ENCODE data around the gene FANCD2. TPM values are rescaled to one million over a fixed set of nuclear protein-coding genes. Genes with fewer than 3 reads are reported as not detected.

The FANCD2 gene
- total and polyA plus RNA-seq, 2 donors (not counting 1 experiment from before 2014, with no cell fraction given), result 7.1 to 9.7 TPM

DNA sequence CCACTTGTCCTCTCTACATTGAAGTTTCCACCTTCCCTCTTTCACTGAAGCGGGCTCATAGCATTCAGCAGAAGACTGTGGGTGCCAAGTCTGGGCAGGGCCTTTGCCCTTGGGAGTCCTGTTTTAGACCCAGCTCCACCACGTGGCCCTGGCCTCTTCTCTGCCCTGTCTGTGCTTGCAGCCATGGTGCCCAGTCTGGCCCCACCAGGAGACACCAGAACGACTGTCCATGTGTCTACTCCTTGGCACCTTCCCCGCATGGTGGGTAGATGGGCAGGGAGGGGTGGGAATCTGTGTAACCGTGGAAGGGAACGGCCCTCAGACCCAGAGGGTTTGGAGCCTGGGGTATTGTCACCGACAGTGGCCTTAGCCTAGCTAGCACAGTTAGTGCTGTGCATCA, 21.7 kb upstream of the FANCD2 start:
- Histone ChIP-seq H3K27ac (ENCODE audit: insufficient read depth, low read length) (no peak overlapping the region), H2AFZ (ENCODE audit: low read length) (no peak overlapping the region), H4K20me1 (ENCODE audit: control insufficient read depth, extremely low read depth, insufficient read depth, low read length) (no peaks in the 10 kb centered on the region), H3K4me3 (replicated peaks in 1 of 4; ENCODE audit: control extremely low read depth in 1 of 4, insufficient read depth in 1 of 4, low read depth in 3 of 4, low read length in 4 of 4) (no peak overlapping the region), H3K27me3 (ENCODE audit: control insufficient read depth, insufficient read depth, low read length) (no peaks in the 10 kb centered on the region), H3K9ac (ENCODE audit: insufficient read depth, low read length) (no peak overlapping the region), H3K79me2 (ENCODE audit: control insufficient read depth, insufficient read depth, low read length) (no peaks in the 10 kb centered on the region), H3K36me3 (ENCODE audit: control insufficient read depth, insufficient read depth, low read length) (peaks cover 2% of the 10 kb centered on the region), H3K4me2 (ENCODE audit: extremely low read depth, insufficient read depth, low read length) (no peak overlapping the region), H3K4me1 (ENCODE audit: control insufficient read depth, extremely low read depth, insufficient read depth, low read length) (no peaks in the 10 kb centered on the region), H3K9me3 (ENCODE audit: control insufficient read depth, insufficient read depth, low read depth, low read length) (no peaks in the 10 kb centered on the region)
- no peak for DNase-seq (ENCODE audit: low read depth in 2 of 2)
- no peak for TF ChIP-seq EZH2 (IDR thresholded peaks at IDR 0.05; ENCODE audit: low read length, missing control alignments)
- TF ChIP-seq, protein P1, sequence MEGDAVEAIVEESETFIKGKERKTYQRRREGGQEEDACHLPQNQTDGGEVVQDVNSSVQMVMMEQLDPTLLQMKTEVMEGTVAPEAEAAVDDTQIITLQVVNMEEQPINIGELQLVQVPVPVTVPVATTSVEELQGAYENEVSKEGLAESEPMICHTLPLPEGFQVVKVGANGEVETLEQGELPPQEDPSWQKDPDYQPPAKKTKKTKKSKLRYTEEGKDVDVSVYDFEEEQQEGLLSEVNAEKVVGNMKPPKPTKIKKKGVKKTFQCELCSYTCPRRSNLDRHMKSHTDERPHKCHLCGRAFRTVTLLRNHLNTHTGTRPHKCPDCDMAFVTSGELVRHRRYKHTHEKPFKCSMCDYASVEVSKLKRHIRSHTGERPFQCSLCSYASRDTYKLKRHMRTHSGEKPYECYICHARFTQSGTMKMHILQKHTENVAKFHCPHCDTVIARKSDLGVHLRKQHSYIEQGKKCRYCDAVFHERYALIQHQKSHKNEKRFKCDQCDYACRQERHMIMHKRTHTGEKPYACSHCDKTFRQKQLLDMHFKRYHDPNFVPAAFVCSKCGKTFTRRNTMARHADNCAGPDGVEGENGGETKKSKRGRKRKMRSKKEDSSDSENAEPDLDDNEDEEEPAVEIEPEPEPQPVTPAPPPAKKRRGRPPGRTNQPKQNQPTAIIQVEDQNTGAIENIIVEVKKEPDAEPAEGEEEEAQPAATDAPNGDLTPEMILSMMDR (conservative IDR thresholded peaks at IDR 0.05 in 1 of 2, IDR thresholded peaks at IDR 0.05 in 1 of 2; ENCODE audit: low read depth in 1 of 2, low read length in 2 of 2), result no peak

DNA sequence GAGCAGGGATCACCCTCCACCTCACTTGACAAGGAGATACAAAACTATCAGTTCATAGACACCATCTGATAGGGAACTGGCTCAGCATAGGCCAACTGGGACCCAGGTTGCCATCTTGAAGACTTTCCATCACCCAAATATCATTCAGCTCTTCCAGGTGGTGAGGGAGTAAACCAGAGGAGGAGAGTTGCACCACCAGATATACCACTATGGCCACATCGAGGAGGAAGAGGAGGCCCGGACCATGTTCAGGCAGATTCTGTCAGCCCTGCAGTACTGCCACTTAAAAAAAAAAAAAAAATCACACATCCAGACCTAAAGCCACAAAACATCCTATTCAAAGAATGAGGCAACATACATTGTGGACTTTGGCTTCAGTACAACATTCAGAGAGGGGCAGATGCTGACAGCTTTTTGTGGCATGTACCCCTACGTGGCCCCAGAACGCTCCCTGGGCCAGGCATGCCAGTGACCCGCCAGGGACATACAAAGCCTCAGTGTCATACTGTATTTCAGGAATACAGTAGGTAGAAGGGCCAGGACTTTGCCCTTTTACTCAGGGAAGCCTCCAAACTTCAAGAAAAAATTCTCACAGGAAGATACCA, 21.2 kb upstream of the FANCD2 start:
- Histone ChIP-seq H4K20me1 (ENCODE audit: control insufficient read depth, extremely low read depth, insufficient read depth, low read length) (no peaks in the 10 kb centered on the region), H3K4me2 (ENCODE audit: extremely low read depth, insufficient read depth, low read length) (no peak overlapping the region), H3K79me2 (ENCODE audit: control insufficient read depth, insufficient read depth, low read length) (no peaks in the 10 kb centered on the region), H3K27ac (ENCODE audit: insufficient read depth, low read length) (no peak overlapping the region), H3K27me3 (ENCODE audit: control insufficient read depth, insufficient read depth, low read length) (no peaks in the 10 kb centered on the region), H3K36me3 (ENCODE audit: control insufficient read depth, insufficient read depth, low read length) (peaks cover 2% of the 10 kb centered on the region), H3K4me3 (replicated peaks in 1 of 4; ENCODE audit: control extremely low read depth in 1 of 4, insufficient read depth in 1 of 4, low read depth in 3 of 4, low read length in 4 of 4) (no peak overlapping the region), H3K9ac (ENCODE audit: insufficient read depth, low read length) (no peak overlapping the region), H3K4me1 (ENCODE audit: control insufficient read depth, extremely low read depth, insufficient read depth, low read length) (no peaks in the 10 kb centered on the region), H3K9me3 (ENCODE audit: control insufficient read depth, insufficient read depth, low read depth, low read length) (no peaks in the 10 kb centered on the region), H2AFZ (ENCODE audit: low read length) (no peak overlapping the region)
- DNase-seq (ENCODE audit: low read depth in 2 of 2), result peak in 1 of 2 donors; percentile 26
- TF ChIP-seq EZH2 (IDR thresholded peaks at IDR 0.05; ENCODE audit: low read length, missing control alignments), result no peak
- TF ChIP-seq, protein P1 (conservative IDR thresholded peaks at IDR 0.05 in 1 of 2, IDR thresholded peaks at IDR 0.05 in 1 of 2; ENCODE audit: low read depth in 1 of 2, low read length in 2 of 2), result no peak

DNA sequence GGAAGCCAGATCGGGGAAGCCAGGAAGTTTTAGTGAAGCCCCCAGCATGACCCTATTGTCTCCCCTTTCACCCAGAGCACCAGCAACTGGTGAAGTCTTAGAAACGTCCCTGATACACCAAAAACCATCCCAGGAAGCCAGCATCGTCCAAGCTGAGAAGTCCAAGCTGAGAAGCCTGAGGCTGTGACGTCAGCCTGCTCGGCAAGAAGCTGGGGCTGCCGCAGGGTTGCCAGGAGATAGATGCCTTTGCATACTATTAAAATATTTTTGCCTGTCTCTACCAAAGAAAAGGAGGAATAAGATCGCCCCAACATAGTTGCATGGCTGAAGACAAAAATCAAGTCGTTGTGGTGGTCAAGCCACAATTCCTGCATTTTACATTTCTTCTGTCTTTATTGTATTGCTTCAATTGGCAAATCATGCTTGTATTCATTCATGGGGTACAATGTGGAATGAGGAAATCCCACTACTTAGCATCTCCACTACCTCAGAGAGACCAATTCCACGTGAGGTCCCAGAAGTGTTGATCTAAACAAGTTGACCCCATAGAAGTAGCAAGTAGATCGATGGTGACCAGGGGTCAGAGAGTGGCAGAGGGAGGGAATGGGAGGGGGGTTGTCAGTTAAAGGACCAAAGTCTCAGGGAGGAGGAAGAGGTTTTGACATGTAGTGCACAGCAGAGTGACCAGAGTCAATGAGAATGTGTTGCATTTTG, 20.0 kb upstream of the FANCD2 start:
- Histone ChIP-seq H3K4me3 (replicated peaks in 1 of 4; ENCODE audit: control extremely low read depth in 1 of 4, insufficient read depth in 1 of 4, low read depth in 3 of 4, low read length in 4 of 4) (no peak overlapping the region), H4K20me1 (ENCODE audit: control insufficient read depth, extremely low read depth, insufficient read depth, low read length) (no peaks in the 10 kb centered on the region), H3K79me2 (ENCODE audit: control insufficient read depth, insufficient read depth, low read length) (no peaks in the 10 kb centered on the region), H3K9me3 (ENCODE audit: control insufficient read depth, insufficient read depth, low read depth, low read length) (no peaks in the 10 kb centered on the region), H3K4me2 (ENCODE audit: extremely low read depth, insufficient read depth, low read length) (no peak overlapping the region), H3K27ac (ENCODE audit: insufficient read depth, low read length) (no peak overlapping the region), H2AFZ (ENCODE audit: low read length) (no peak overlapping the region), H3K36me3 (ENCODE audit: control insufficient read depth, insufficient read depth, low read length) (peaks cover 2% of the 10 kb centered on the region), H3K4me1 (ENCODE audit: control insufficient read depth, extremely low read depth, insufficient read depth, low read length) (peaks cover 3% of the 10 kb centered on the region), H3K9ac (ENCODE audit: insufficient read depth, low read length) (no peak overlapping the region), H3K27me3 (ENCODE audit: control insufficient read depth, insufficient read depth, low read length) (no peaks in the 10 kb centered on the region)
- no peak for DNase-seq (ENCODE audit: low read depth in 2 of 2)
- no peak for TF ChIP-seq EZH2 (IDR thresholded peaks at IDR 0.05; ENCODE audit: low read length, missing control alignments)
- TF ChIP-seq, protein P1 (conservative IDR thresholded peaks at IDR 0.05 in 1 of 2, IDR thresholded peaks at IDR 0.05 in 1 of 2; ENCODE audit: low read depth in 1 of 2, low read length in 2 of 2), result no peak
